ENCODE results near the gene TMEM164. TPM values are rescaled to one million over a fixed set of nuclear protein-coding genes. Genes with fewer than 3 reads are reported as not detected.

The TMEM164 gene
- total and polyA plus RNA-seq, 2 donors = 9.1 to 11.2 TPM

GRCh38 chrX:110012818-110013485 lies 10.0 kb downstream of the TMEM164 start:
- Histone ChIP-seq H3K27ac (ENCODE audit: low read depth in 1 of 2, low read length in 1 of 2) (no peak overlapping the region), H3K27me3 (ENCODE audit: control insufficient read depth in 2 of 2, insufficient read depth in 1 of 2, low read length in 1 of 2) (no peaks in the 10 kb centered on the region), H3K9me3 (ENCODE audit: control insufficient read depth in 2 of 2, insufficient read depth in 1 of 2, low read length in 1 of 2) (no peaks in the 10 kb centered on the region), H3K36me3 (ENCODE audit: control insufficient read depth in 2 of 2, insufficient read depth in 2 of 2, low read length in 1 of 2) (peaks cover 0 to 6% of the 10 kb centered on the region in 2 donors), H3K4me3 (ENCODE audit: low read length in 2 of 2) (no peak overlapping the region), H3K4me1 (ENCODE audit: control insufficient read depth in 2 of 2, insufficient read depth in 2 of 2, low read length in 2 of 2) (no peaks in the 10 kb centered on the region)
- DNase-seq (ENCODE audit: low read depth in 6 of 9, low spot score in 9 of 9) = no peak
- 97% methylated on average over 3 of the region's 3 CpGs for whole genome bisulfite sequencing

GRCh38 chrX:110013968-110014367 lies 11.1 kb downstream of the TMEM164 start:
- Histone ChIP-seq H3K4me1 (ENCODE audit: control insufficient read depth in 2 of 2, insufficient read depth in 2 of 2, low read length in 2 of 2) (no peaks in the 10 kb centered on the region), H3K27me3 (ENCODE audit: control insufficient read depth in 2 of 2, insufficient read depth in 1 of 2, low read length in 1 of 2) (no peaks in the 10 kb centered on the region), H3K27ac (ENCODE audit: low read depth in 1 of 2, low read length in 1 of 2) (no peak overlapping the region), H3K4me3 (ENCODE audit: low read length in 2 of 2) (no peak overlapping the region), H3K36me3 (ENCODE audit: control insufficient read depth in 2 of 2, insufficient read depth in 2 of 2, low read length in 1 of 2) (peaks cover 0 to 6% of the 10 kb centered on the region in 2 donors), H3K9me3 (ENCODE audit: control insufficient read depth in 2 of 2, insufficient read depth in 1 of 2, low read length in 1 of 2) (no peaks in the 10 kb centered on the region)
- DNase-seq (ENCODE audit: low read depth in 6 of 9, low spot score in 9 of 9) = no peak
- 97% methylated on average over 4 of the region's 4 CpGs for WGBS

DNA sequence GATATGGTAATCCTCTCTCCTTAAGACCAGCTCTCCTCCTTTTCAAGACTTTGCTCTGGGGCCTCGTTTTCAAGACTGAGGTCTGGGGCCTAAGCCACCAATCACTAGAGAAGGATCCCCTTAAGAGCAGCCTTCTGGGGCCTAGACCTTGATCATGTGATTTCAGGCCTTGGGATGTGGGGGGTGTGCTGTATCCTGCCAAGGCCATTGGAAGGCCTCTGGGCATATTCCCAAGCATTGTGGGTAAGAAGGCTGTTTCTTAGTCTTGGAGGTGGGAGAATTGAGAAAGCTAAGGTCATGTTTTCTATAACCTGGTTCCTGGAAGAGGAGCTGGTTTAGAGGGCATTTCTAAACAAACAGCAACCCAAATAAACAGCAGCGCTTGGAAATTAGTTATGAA lies 12.1 kb downstream of the TMEM164 start:
- Histone ChIP-seq H3K9me3 (ENCODE audit: control insufficient read depth in 2 of 2, insufficient read depth in 1 of 2, low read length in 1 of 2) (no peaks in the 10 kb centered on the region), H3K27me3 (ENCODE audit: control insufficient read depth in 2 of 2, insufficient read depth in 1 of 2, low read length in 1 of 2) (no peaks in the 10 kb centered on the region), H3K36me3 (ENCODE audit: control insufficient read depth in 2 of 2, insufficient read depth in 2 of 2, low read length in 1 of 2) (peaks cover 0 to 6% of the 10 kb centered on the region in 2 donors), H3K4me1 (ENCODE audit: control insufficient read depth in 2 of 2, insufficient read depth in 2 of 2, low read length in 2 of 2) (no peaks in the 10 kb centered on the region), H3K4me3 (ENCODE audit: low read length in 2 of 2) (no peak overlapping the region), H3K27ac (ENCODE audit: low read depth in 1 of 2, low read length in 1 of 2) (no peak overlapping the region)
- 88% methylated on average over 2 of the region's 2 CpGs for WGBS
- no peak for DNase-seq (ENCODE audit: low read depth in 6 of 9, low spot score in 9 of 9)

GRCh38 chrX:110015915-110016314 lies 13.0 kb downstream of the TMEM164 start:
- Histone ChIP-seq H3K4me1 (ENCODE audit: control insufficient read depth in 2 of 2, insufficient read depth in 2 of 2, low read length in 2 of 2) (no peaks in the 10 kb centered on the region), H3K27ac (ENCODE audit: low read depth in 1 of 2, low read length in 1 of 2) (no peak overlapping the region), H3K36me3 (ENCODE audit: control insufficient read depth in 2 of 2, insufficient read depth in 2 of 2, low read length in 1 of 2) (peaks cover 0 to 8% of the 10 kb centered on the region in 2 donors), H3K4me3 (ENCODE audit: low read length in 2 of 2) (no peak overlapping the region), H3K27me3 (ENCODE audit: control insufficient read depth in 2 of 2, insufficient read depth in 1 of 2, low read length in 1 of 2) (no peaks in the 10 kb centered on the region), H3K9me3 (ENCODE audit: control insufficient read depth in 2 of 2, insufficient read depth in 1 of 2, low read length in 1 of 2) (no peaks in the 10 kb centered on the region)
- DNase-seq (ENCODE audit: low read depth in 6 of 9, low spot score in 9 of 9) = no peak
- WGBS = 100% methylated on average over 5 of the region's 5 CpGs

DNA sequence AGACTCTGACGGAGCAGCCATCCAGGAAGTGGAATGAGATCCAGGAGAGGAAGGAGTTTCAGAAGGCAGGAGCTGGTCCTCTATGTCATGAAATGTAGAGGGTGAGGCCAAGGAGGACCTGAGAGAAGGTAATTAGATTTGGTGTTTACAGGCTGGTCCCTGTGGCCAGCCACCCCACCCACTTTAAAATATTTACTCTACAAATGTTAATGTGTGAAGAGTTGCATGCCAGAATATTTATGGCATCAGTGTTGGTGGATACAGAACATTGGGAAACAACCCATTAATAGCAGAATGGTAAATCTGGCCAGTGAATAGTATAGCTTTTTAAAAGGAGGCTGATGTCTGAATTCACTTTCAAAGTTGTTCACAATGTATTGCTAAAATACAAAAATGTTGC lies 17.6 kb downstream of the TMEM164 start:
- Histone ChIP-seq H3K4me3 (ENCODE audit: low read length in 2 of 2) (no peak overlapping the region), H3K36me3 (ENCODE audit: control insufficient read depth in 2 of 2, insufficient read depth in 2 of 2, low read length in 1 of 2) (peaks cover 0 to 2% of the 10 kb centered on the region in 2 donors), H3K4me1 (ENCODE audit: control insufficient read depth in 2 of 2, insufficient read depth in 2 of 2, low read length in 2 of 2) (peaks cover 0 to 4% of the 10 kb centered on the region in 2 donors), H3K27ac (ENCODE audit: low read depth in 1 of 2, low read length in 1 of 2) (no peak overlapping the region), H3K27me3 (ENCODE audit: control insufficient read depth in 2 of 2, insufficient read depth in 1 of 2, low read length in 1 of 2) (no peaks in the 10 kb centered on the region), H3K9me3 (ENCODE audit: control insufficient read depth in 2 of 2, insufficient read depth in 1 of 2, low read length in 1 of 2) (no peaks in the 10 kb centered on the region)
- 100% methylated on average over 1 of the region's 1 CpG for WGBS
- DNase-seq (ENCODE audit: low read depth in 6 of 9, low spot score in 9 of 9) = no peak

GRCh38 chrX:110021258-110022022 lies 18.5 kb downstream of the TMEM164 start:
- Histone ChIP-seq H3K9me3 (ENCODE audit: control insufficient read depth in 2 of 2, insufficient read depth in 1 of 2, low read length in 1 of 2) (no peaks in the 10 kb centered on the region), H3K27me3 (ENCODE audit: control insufficient read depth in 2 of 2, insufficient read depth in 1 of 2, low read length in 1 of 2) (no peaks in the 10 kb centered on the region), H3K36me3 (ENCODE audit: control insufficient read depth in 2 of 2, insufficient read depth in 2 of 2, low read length in 1 of 2) (peaks cover 0 to 2% of the 10 kb centered on the region in 2 donors), H3K4me3 (ENCODE audit: low read length in 2 of 2) (no peak overlapping the region), H3K4me1 (ENCODE audit: control insufficient read depth in 2 of 2, insufficient read depth in 2 of 2, low read length in 2 of 2) (peaks cover 0 to 4% of the 10 kb centered on the region in 2 donors), H3K27ac (ENCODE audit: low read depth in 1 of 2, low read length in 1 of 2) (no peak overlapping the region)
- no peak for DNase-seq (ENCODE audit: low read depth in 6 of 9, low spot score in 9 of 9)
- WGBS = 87% methylated on average over 4 of the region's 4 CpGs

GRCh38 chrX:110022599-110023448 lies 19.9 kb downstream of the TMEM164 start:
- 58% methylated on average over 5 of the region's 5 CpGs for WGBS
- Histone ChIP-seq H3K27ac (ENCODE audit: low read depth in 1 of 2, low read length in 1 of 2) (no peak overlapping the region), H3K36me3 (ENCODE audit: control insufficient read depth in 2 of 2, insufficient read depth in 2 of 2, low read length in 1 of 2) (peaks cover 0 to 2% of the 10 kb centered on the region in 2 donors), H3K9me3 (ENCODE audit: control insufficient read depth in 2 of 2, insufficient read depth in 1 of 2, low read length in 1 of 2) (no peaks in the 10 kb centered on the region), H3K27me3 (ENCODE audit: control insufficient read depth in 2 of 2, insufficient read depth in 1 of 2, low read length in 1 of 2) (no peaks in the 10 kb centered on the region), H3K4me3 (ENCODE audit: low read length in 2 of 2) (no peak overlapping the region), H3K4me1 (ENCODE audit: control insufficient read depth in 2 of 2, insufficient read depth in 2 of 2, low read length in 2 of 2) (peaks cover 0 to 4% of the 10 kb centered on the region in 2 donors)
- no peak for DNase-seq (ENCODE audit: low read depth in 6 of 9, low spot score in 9 of 9)

GRCh38 chrX:110025395-110025794 lies 22.5 kb downstream of the TMEM164 start:
- Histone ChIP-seq H3K9me3 (ENCODE audit: control insufficient read depth in 2 of 2, insufficient read depth in 1 of 2, low read length in 1 of 2) (no peaks in the 10 kb centered on the region), H3K4me1 (ENCODE audit: control insufficient read depth in 2 of 2, insufficient read depth in 2 of 2, low read length in 2 of 2) (peaks cover 0 to 4% of the 10 kb centered on the region in 2 donors), H3K4me3 (ENCODE audit: low read length in 2 of 2) (no peak overlapping the region), H3K36me3 (ENCODE audit: control insufficient read depth in 2 of 2, insufficient read depth in 2 of 2, low read length in 1 of 2) (no peaks in the 10 kb centered on the region), H3K27ac (ENCODE audit: low read depth in 1 of 2, low read length in 1 of 2) (no peak overlapping the region), H3K27me3 (ENCODE audit: control insufficient read depth in 2 of 2, insufficient read depth in 1 of 2, low read length in 1 of 2) (no peaks in the 10 kb centered on the region)
- no peak for DNase-seq (ENCODE audit: low read depth in 6 of 9, low spot score in 9 of 9)
- 100% methylated on average over 1 of the region's 1 CpG for WGBS
